ENCODE data around the gene CALY. TPM values are rescaled to one million over a fixed set of nuclear protein-coding genes. Genes with fewer than 3 reads are reported as not detected.

Gene CALY
- total and polyA plus RNA-seq, 8 donors: 0.22 to 0.55 (median 0.27) TPM; not detected in 5

DNA sequence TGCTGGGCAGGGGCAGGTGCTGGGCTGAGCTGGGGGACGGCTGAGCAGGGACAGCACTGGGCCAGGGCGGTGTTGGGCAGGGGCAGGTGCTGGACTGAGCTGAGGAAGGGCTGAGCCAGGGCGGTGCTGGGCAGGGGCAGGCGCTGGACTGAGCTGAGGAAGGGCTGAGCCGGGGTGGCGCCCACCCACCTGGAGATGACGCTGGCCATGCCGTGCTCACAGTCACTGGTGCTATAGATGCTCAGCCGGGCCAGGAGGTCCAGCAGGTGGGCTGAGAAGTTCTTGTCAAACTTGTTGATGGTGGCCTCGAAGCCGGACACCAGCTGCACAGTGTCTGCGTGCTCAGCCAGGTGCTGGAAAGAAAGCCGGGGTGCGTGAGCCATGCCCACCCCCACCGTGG lies 55.6 kb downstream of the CALY start:
- Histone ChIP-seq H3K4me3 (no peak overlapping the region), H3K27me3 (peaks cover 11 to 15% of the 10 kb centered on the region in 2 donors), H3K9me3 (no peaks in the 10 kb centered on the region), H3K36me3 (peaks cover 0 to 77% of the 10 kb centered on the region in 2 donors), H3K4me1 (peaks cover 5 to 46% of the 10 kb centered on the region in 2 donors), H3K27ac (no peak overlapping the region)
- intact Hi-C loops (cut with DNase I): no loop called here
- ATAC-seq (no peak), DNase-seq (no peak)
- TF ChIP-seq, protein P1, sequence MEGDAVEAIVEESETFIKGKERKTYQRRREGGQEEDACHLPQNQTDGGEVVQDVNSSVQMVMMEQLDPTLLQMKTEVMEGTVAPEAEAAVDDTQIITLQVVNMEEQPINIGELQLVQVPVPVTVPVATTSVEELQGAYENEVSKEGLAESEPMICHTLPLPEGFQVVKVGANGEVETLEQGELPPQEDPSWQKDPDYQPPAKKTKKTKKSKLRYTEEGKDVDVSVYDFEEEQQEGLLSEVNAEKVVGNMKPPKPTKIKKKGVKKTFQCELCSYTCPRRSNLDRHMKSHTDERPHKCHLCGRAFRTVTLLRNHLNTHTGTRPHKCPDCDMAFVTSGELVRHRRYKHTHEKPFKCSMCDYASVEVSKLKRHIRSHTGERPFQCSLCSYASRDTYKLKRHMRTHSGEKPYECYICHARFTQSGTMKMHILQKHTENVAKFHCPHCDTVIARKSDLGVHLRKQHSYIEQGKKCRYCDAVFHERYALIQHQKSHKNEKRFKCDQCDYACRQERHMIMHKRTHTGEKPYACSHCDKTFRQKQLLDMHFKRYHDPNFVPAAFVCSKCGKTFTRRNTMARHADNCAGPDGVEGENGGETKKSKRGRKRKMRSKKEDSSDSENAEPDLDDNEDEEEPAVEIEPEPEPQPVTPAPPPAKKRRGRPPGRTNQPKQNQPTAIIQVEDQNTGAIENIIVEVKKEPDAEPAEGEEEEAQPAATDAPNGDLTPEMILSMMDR (IDR thresholded peaks at IDR 0.05): no peak

GRCh38 chr10:133280391-133281059 lies 56.2 kb downstream of the CALY start:
- DNase-seq: no peak
- Histone ChIP-seq H3K4me1 (peaks cover 5 to 51% of the 10 kb centered on the region in 2 donors), H3K27me3 (peaks cover 11 to 21% of the 10 kb centered on the region in 2 donors), H3K36me3 (peaks cover 0 to 72% of the 10 kb centered on the region in 2 donors), H3K27ac (peak overlapping the region in 1 of 2 donors; percentile 96), H3K4me3 (no peak overlapping the region), H3K9me3 (no peaks in the 10 kb centered on the region)
- no peak for ATAC-seq
- TF ChIP-seq, protein P1 (IDR thresholded peaks at IDR 0.05): no peak
- intact Hi-C loops (cut with DNase I): no loop called here

- intact Hi-C loops (cut with DNase I): no loop called here
- DNase-seq: no peak
- ATAC-seq: no peak
- H3K36me3 ChIP-seq: peaks cover 0 to 62% of the 10 kb centered on the region in 2 donors
- no peaks in the 10 kb centered on the region for H3K9me3 ChIP-seq
- peaks cover 11 to 30% of the 10 kb centered on the region in 2 donors for H3K27me3 ChIP-seq
- peak overlapping the region in 1 of 2 donors; percentile 28 for H3K4me3 ChIP-seq
- H3K27ac ChIP-seq: peak overlapping the region; percentile 59 to 96
- TF ChIP-seq, protein P1 (IDR thresholded peaks at IDR 0.05): no peak
- peaks cover 5 to 61% of the 10 kb centered on the region in 2 donors for H3K4me1 ChIP-seq
These were observed 57.1 kb downstream of the CALY start for GRCh38 chr10:133279326-133280226.

GRCh38 chr10:133278577-133279265 lies 58.0 kb downstream of the CALY start:
- intact Hi-C loops (cut with DNase I): no loop called here
- TF ChIP-seq, protein P1 (IDR thresholded peaks at IDR 0.05): no peak
- peak overlapping the region in 1 of 2 donors; percentile 28 for H3K4me3 ChIP-seq
- ATAC-seq (peak; percentile 49), DNase-seq (peak in 2 of 4 donors; percentile 84 to 92)
- peaks cover 0 to 57% of the 10 kb centered on the region in 2 donors for H3K36me3 ChIP-seq
- peaks cover 5 to 63% of the 10 kb centered on the region in 2 donors for H3K4me1 ChIP-seq
- H3K9me3 ChIP-seq: no peaks in the 10 kb centered on the region
- H3K27me3 ChIP-seq: peaks cover 11 to 37% of the 10 kb centered on the region in 2 donors
- peak overlapping the region; percentile 59 to 96 for H3K27ac ChIP-seq

All from left lung (tissue), 10 donors.